GM12878 (cell line): ENCODE data around the gene P4HA2. TPM values are rescaled to one million over a fixed set of nuclear protein-coding genes. Genes with fewer than 3 reads are reported as not detected.
A peak's percentile ranks its signal among the peaks of the same experiment; 100 is the strongest.

Experiments
- ATAC-seq: fragments of 200-7000 bp; cut with Tn5 transposase; 3 replicates; pipeline ENCODE4 v1.9.1; 2020; ENCODE audit warnings: mild to moderate bottlenecking, moderate library complexity
- BruUV-seq: library from RNA; stranded (reverse); fragments of 400-500 nt; replicated peaks from 2 replicates; lab custom pipeline; 2021; lab: Mats Ljungman, UMichigan
- CTCF ChIA-PET: fragments of 300-600 bp; sonication (Branson Sonifier 250); formaldehyde crosslinking; extraction: SDS; loops from one replicate; lab custom pipeline; 2021; ENCODE audit warnings: inconsistent platforms; lab: Yijun Ruan, JAX
- POLR2A ChIA-PET: fragments of 350-600 bp; formaldehyde crosslinking; extraction: SDS; loops from one replicate; lab custom pipeline; 2021; ENCODE audit warnings: inconsistent platforms; lab: Charles Lee
- RAD21 ChIA-PET: fragments of 300-600 bp; sonication (Branson Sonifier 250); formaldehyde crosslinking; loops from one replicate; lab custom pipeline; 2023; ENCODE audit warnings: antibody characterized with exemption; ENCODE audit not compliant: unreplicated experiment; lab: Charles Lee
- SMC1A ChIA-PET: fragments of 300-600 bp; sonication (Branson Sonifier 250); formaldehyde crosslinking; loops from one replicate; lab custom pipeline; 2023; ENCODE audit not compliant: unreplicated experiment, uncharacterized antibody; lab: Charles Lee
- DNase-seq: peaks from one replicate; pipeline ENCODE4 v3.0.0-alpha.2; 2011; ENCODE audit warnings: low read depth, low spot score
- FAIRE-seq: peaks from 3 replicates; lab custom pipeline; 2011; peaks lifted over from hg19 to GRCh38; lab: Jason Lieb, UNC
- H2AFZ ChIP-seq: 2 replicates; pipeline ENCODE4 v1.6.0; 2011; ENCODE audit warnings: low read depth, low read length, control low read depth; ENCODE audit not compliant: control insufficient read depth
- H3K27ac ChIP-seq: 2 replicates; pipeline ENCODE4 v1.5.1; 2011; ENCODE audit warnings: control low read depth; ENCODE audit not compliant: control insufficient read depth, insufficient read depth
- H3K27me3 ChIP-seq, 2 experiments: replicated peaks in 1 of 2; 2 replicates each; pipeline versions ENCODE4 v1.6.0 to v1.6.1; 2011; ENCODE audit warnings: low read length in 1 of 2; ENCODE audit not compliant: control insufficient read depth in 2 of 2, insufficient read depth in 2 of 2
- H3K36me3 ChIP-seq, 2 experiments: 2 replicates each; pipeline ENCODE4 v1.5.1; 2011; ENCODE audit warnings: low read length in 1 of 2; ENCODE audit not compliant: control insufficient read depth in 2 of 2, insufficient read depth in 2 of 2
- H3K4me1 ChIP-seq: 2 replicates; pipeline ENCODE4 v1.6.1; 2011; ENCODE audit warnings: mild to moderate bottlenecking, low read length, moderate library complexity, mixed read lengths; ENCODE audit not compliant: control insufficient read depth, insufficient read depth
- H3K4me2 ChIP-seq: 2 replicates; pipeline ENCODE4 v1.6.0; 2011; ENCODE audit warnings: control low read depth; ENCODE audit not compliant: control insufficient read depth, insufficient read depth
- H3K4me3 ChIP-seq: fragments of 200-600 bp; sonication (generic); 2 replicates; pipeline ENCODE4 v1.5.1; 2016
- H3K79me2 ChIP-seq: 2 replicates; pipeline ENCODE4 v1.6.0; 2011; ENCODE audit warnings: low read length; ENCODE audit not compliant: control insufficient read depth, insufficient read depth
- H3K9ac ChIP-seq: 2 replicates; pipeline ENCODE4 v1.8.0; 2011; ENCODE audit warnings: low read length, control low read depth, mixed read lengths; ENCODE audit not compliant: control insufficient read depth, insufficient read depth
- H3K9me3 ChIP-seq: replicated peaks from 3 replicates; pipeline ENCODE4 v1.5.1; 2011; ENCODE audit warnings: mild to moderate bottlenecking, low read length; ENCODE audit not compliant: control insufficient read depth, insufficient read depth
- H4K20me1 ChIP-seq: 2 replicates; pipeline ENCODE4 v1.6.0; 2011; ENCODE audit not compliant: control insufficient read depth, insufficient read depth
- BHLHE40 ChIP-seq, 2 experiments: fragments of 450-650 bp in 1 of 2; IDR thresholded peaks; 2 replicates each; pipeline ENCODE4 v1.6.1; 2011 to 2017; ENCODE audit warnings: low read depth in 2 of 2, borderline replicate concordance in 1 of 2, improper control_type of control experiment in 1 of 2, low read length in 1 of 2, mild to moderate bottlenecking in 1 of 2
- DPF2 ChIP-seq: fragments of 450-650 bp; IDR thresholded peaks from 2 replicates; pipeline ENCODE4 v1.6.1; 2017; ENCODE audit warnings: mild to moderate bottlenecking
- EZH2 ChIP-seq: IDR thresholded peaks from 2 replicates; pipeline ENCODE4 v1.6.1; 2012; ENCODE audit warnings: low read depth, mild to moderate bottlenecking, control low read depth, inconsistent platforms, low read length, borderline replicate concordance; ENCODE audit not compliant: control insufficient read depth
- GABPA ChIP-seq: IDR thresholded peaks from 2 replicates; pipeline ENCODE4 v1.6.1; 2014; ENCODE audit warnings: antibody characterized with exemption, low read depth, mild to moderate bottlenecking, inconsistent platforms
- IKZF1 ChIP-seq: fragments of 450-650 bp; conservative IDR thresholded peaks from 2 replicates; pipeline ENCODE4 v1.6.1; 2017; ENCODE audit warnings: antibody characterized with exemption, mild to moderate bottlenecking
- JUNB ChIP-seq: IDR thresholded peaks from 2 replicates; pipeline ENCODE4 v1.6.1; 2016; ENCODE audit warnings: antibody characterized with exemption, mild to moderate bottlenecking
- MTA3 ChIP-seq: IDR thresholded peaks from 2 replicates; pipeline ENCODE4 v1.6.1; 2012; ENCODE audit warnings: low read length, inconsistent platforms, borderline replicate concordance
- NFYA ChIP-seq: IDR thresholded peaks from 2 replicates; pipeline ENCODE4 v1.6.1; 2011; ENCODE audit warnings: low read depth, mild to moderate bottlenecking, low read length, improper control_type of control experiment, borderline replicate concordance
- NR2C1 ChIP-seq: fragments of 450-650 bp; IDR thresholded peaks from 2 replicates; pipeline ENCODE4 v1.6.1; 2017; ENCODE audit warnings: antibody characterized with exemption, mild to moderate bottlenecking, moderate library complexity
- NR2F1 ChIP-seq: fragments of 450-650 bp; conservative IDR thresholded peaks from 2 replicates; pipeline ENCODE4 v1.6.1; 2017; ENCODE audit warnings: mild to moderate bottlenecking
- RAD21 ChIP-seq: IDR thresholded peaks from 2 replicates; pipeline ENCODE4 v1.6.1; 2011; ENCODE audit warnings: mild to moderate bottlenecking, low read depth, low read length, moderate library complexity; ENCODE audit not compliant: insufficient read depth
- RUNX3 ChIP-seq: IDR thresholded peaks from 2 replicates; pipeline ENCODE4 v1.6.1; 2012; ENCODE audit warnings: low read length, inconsistent platforms
- SIX5 ChIP-seq: IDR thresholded peaks from 2 replicates; pipeline ENCODE4 v1.6.1; 2011; ENCODE audit warnings: mild to moderate bottlenecking, low read depth, low read length, moderate library complexity; ENCODE audit not compliant: severe bottlenecking
- SMC3 ChIP-seq: IDR thresholded peaks from 2 replicates; pipeline ENCODE4 v1.6.1; 2011; ENCODE audit warnings: low read length, improper control_type of control experiment, borderline replicate concordance
- STAT1 ChIP-seq: fragments of 450-650 bp; conservative IDR thresholded peaks from 2 replicates; pipeline ENCODE4 v1.6.1; 2014; ENCODE audit warnings: antibody characterized with exemption, mild to moderate bottlenecking
- SUPT20H ChIP-seq: IDR thresholded peaks from 2 replicates; pipeline ENCODE4 v1.6.1; 2011; ENCODE audit warnings: low read depth, mild to moderate bottlenecking, low read length, moderate library complexity, borderline replicate concordance; ENCODE audit not compliant: control insufficient read depth
- TAF1 ChIP-seq: IDR thresholded peaks from 2 replicates; pipeline ENCODE4 v1.6.1; 2011; ENCODE audit warnings: mild to moderate bottlenecking, low read depth, low read length, borderline replicate concordance
- TCF12 ChIP-seq: IDR thresholded peaks from 2 replicates; pipeline ENCODE4 v1.6.1; 2011; ENCODE audit warnings: low read depth, mild to moderate bottlenecking, low read length
- ZNF217 ChIP-seq: fragments of 450-650 bp; IDR thresholded peaks from 2 replicates; pipeline ENCODE4 v1.6.1; 2017; ENCODE audit warnings: antibody characterized with exemption, mild to moderate bottlenecking
- ZNF274 ChIP-seq: IDR thresholded peaks from one replicate; pipeline ENCODE4 v1.8.0; 2011; ENCODE audit not compliant: insufficient read length, insufficient read depth
- ZSCAN29 ChIP-seq: fragments of 450-650 bp; IDR thresholded peaks from 2 replicates; pipeline ENCODE4 v1.6.1; 2017; ENCODE audit warnings: mild to moderate bottlenecking, moderate library complexity
- WGBS: methylation state at CpG from one replicate; pipeline ENCODE4 v1.1.6; 2016; ENCODE audit warnings: low lambda C conversion rate; ENCODE audit not compliant: insufficient replicate concordance, insufficient coverage; ENCODE audit errors: missing lambda C conversion rate; 5-methylcytosine and 5-hydroxymethylcytosine counted together
- in situ Hi-C: fragments of 300-500 bp; cut with MboI; formaldehyde crosslinking; loops from 9 replicates; pipeline ENCODE4 v1.14.3; 2018; ENCODE audit warnings: mixed read lengths
- intact Hi-C: fragments of 100-400 bp; cut with micrococcal nuclease; formaldehyde crosslinking; loops from one replicate; pipeline ENCODE4 v1.14.2; 2022; ENCODE audit not compliant: unreplicated experiment
- polyA plus RNA-seq, 11 experiments: library from polyadenylated mRNA; depleted of rRNA in 4 of 11; unstranded in 6 of 11; stranded (reverse) in 5 of 11; fragments of >200 nt; fragmentation: Nextera tagmentation in 4 of 11; fragmentation: Illumina TruSeq in 1 of 11; extraction: Ambion mirVana in 4 of 11; extraction: Trizol in 1 of 11; gene quantifications; 1 replicate in 1 of 11; 2 replicates in 10 of 11; pipeline versions ENCODE4 v1.2.1 to v1.2.3, GENCODE V29; 2011 to 2016; ENCODE audit warnings: inconsistent platforms in 2 of 11, missing spikeins in 2 of 11, low read depth in 1 of 11
- total RNA-seq, 4 experiments: library from RNA; depleted of rRNA in 3 of 4; stranded (reverse); fragments of >200 nt in 3 of 4; fragmentation: Illumina TruSeq in 1 of 4; extraction: Trizol in 1 of 4; gene quantifications; 2 replicates each; pipeline versions ENCODE4 v1.2.1 to v1.2.3, GENCODE V29; 2013 to 2021
- TF ChIP-seq, protein P1 (sequence below): fragments of 450-650 bp; IDR thresholded peaks from 2 replicates; pipeline ENCODE4 v1.6.1; 2016; ENCODE audit warnings: mild to moderate bottlenecking
- TF ChIP-seq, protein P2 (sequence below), 3 experiments: IDR thresholded peaks in 2 of 3; conservative IDR thresholded peaks in 1 of 3; 2 replicates each; pipeline ENCODE4 v1.5.1; 2011; ENCODE audit warnings: low read depth in 3 of 3, low read length in 3 of 3, mild to moderate bottlenecking in 3 of 3, control low read depth in 2 of 3, moderate library complexity in 2 of 3, inconsistent platforms in 1 of 3, mixed read lengths in 1 of 3; ENCODE audit not compliant: control insufficient read depth in 2 of 3, insufficient read depth in 1 of 3; ENCODE audit errors: extremely low read depth in 1 of 3

Gene P4HA2
- total and polyA plus RNA-seq, 10 of the 15 experiments (the other 5 are each of a cell fraction or from before 2014, with no cell fraction given) = 4.7 to 10.9 (median 7.5) TPM

DNA sequence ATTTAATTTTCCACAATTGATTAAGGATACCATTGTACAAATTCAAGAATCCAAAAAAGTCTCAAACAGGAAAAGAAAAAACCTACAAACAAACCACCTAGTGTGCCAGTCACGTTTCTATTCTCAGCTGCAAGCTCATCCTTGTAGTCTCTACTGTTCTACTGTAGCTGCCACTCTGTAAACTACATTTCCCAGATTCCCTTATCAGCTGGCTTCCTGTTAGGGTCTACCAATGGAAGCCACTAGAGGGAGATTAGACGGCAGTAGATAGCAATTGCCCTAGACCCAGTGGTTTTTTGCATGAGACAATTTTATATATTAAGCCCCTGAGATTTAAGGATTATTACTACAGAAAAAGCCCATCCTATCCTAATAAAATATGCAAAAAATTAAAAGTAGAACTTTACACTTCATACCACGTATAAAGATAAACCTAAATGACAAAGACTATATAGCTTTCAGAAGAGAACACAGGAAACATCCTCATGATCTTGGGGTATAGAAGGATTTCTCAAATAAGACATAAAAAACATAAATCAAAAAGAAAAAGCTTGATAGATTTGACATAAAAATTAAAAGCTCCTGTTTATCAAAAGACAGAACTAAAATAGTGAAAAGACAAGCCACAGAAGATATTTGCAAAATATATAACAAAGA lies 37.4 kb downstream of the P4HA2 start:
- Histone ChIP-seq H3K4me3 (no peak overlapping the region), H3K36me3 (no peaks in the 10 kb centered on the region), H2AFZ (no peak overlapping the region), H4K20me1 (no peaks in the 10 kb centered on the region), H3K9ac (no peak overlapping the region), H3K4me2 (no peak overlapping the region), H3K27ac (no peak overlapping the region), H3K9me3 (no peaks in the 10 kb centered on the region), H3K79me2 (no peaks in the 10 kb centered on the region), H3K4me1 (no peaks in the 10 kb centered on the region), H3K27me3 (no peaks in the 10 kb centered on the region)
- intact Hi-C loops = no loop called here
- peak; percentile 100 for ATAC-seq
- no TSS peak for BruUV-seq
- CTCF ChIA-PET = interaction anchor here (0.6 to 4.8 kb wide), 39 partner anchors 8 to 685 kb away, joined by 3 to 29 read pairs (median 4); partner anchors contain the start of gene P4HA2
- in situ Hi-C loops = no loop called here
- no peak for DNase-seq
- SMC1A ChIA-PET = interaction anchor here (0.7 to 3.2 kb wide), 22 partner anchors 9 to 334 kb away, joined by 3 to 22 read pairs (median 4); no protein-coding TSS in a partner anchor
- 2% methylated on average over 3 of the region's 3 CpGs for WGBS
- FAIRE-seq = peak; percentile 41
- RAD21 ChIA-PET = interaction anchor here (0.7 to 1.6 kb wide), 13 partner anchors 10 to 179 kb away, joined by 3 to 14 read pairs (median 4); partner anchors contain the start of genes CSF2, SLC22A4 and SLC22A5
- POLR2A ChIA-PET = interaction anchor here (1.3 to 2.3 kb wide), 2 partner anchors 10 to 13 kb away, joined by 3 to 13 read pairs; no protein-coding TSS in a partner anchor
- TF ChIP-seq RAD21 = peak; percentile 68
- TF ChIP-seq MTA3 = no peak
- no peak for TF ChIP-seq EZH2
- TF ChIP-seq IKZF1 = peak; percentile 21; the same call in 1 of the 2 replicates
- TF ChIP-seq TAF1 = no peak
- no peak for TF ChIP-seq SUPT20H
- peak; percentile 51; the same call in 1 of the 2 replicates for TF ChIP-seq SMC3
- TF ChIP-seq GABPA = peak; percentile 89
- no peak for TF ChIP-seq DPF2
- TF ChIP-seq, protein P1, sequence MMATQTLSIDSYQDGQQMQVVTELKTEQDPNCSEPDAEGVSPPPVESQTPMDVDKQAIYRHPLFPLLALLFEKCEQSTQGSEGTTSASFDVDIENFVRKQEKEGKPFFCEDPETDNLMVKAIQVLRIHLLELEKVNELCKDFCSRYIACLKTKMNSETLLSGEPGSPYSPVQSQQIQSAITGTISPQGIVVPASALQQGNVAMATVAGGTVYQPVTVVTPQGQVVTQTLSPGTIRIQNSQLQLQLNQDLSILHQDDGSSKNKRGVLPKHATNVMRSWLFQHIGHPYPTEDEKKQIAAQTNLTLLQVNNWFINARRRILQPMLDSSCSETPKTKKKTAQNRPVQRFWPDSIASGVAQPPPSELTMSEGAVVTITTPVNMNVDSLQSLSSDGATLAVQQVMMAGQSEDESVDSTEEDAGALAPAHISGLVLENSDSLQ = no peak
- peak; percentile 89 for TF ChIP-seq SIX5
- TF ChIP-seq STAT1 = no peak
- peak; percentile 58; the same call in 1 of the 2 replicates for TF ChIP-seq RUNX3
- TF ChIP-seq ZSCAN29 = no peak
- TF ChIP-seq BHLHE40 (IDR thresholded peaks at IDR 0.05; ENCODE audit: borderline replicate concordance in 1 of 2, low read depth in 2 of 2, low read length in 1 of 2) = peak; percentile 74 to 75
- no peak for TF ChIP-seq ZNF274
- TF ChIP-seq JUNB = no peak
- no peak for TF ChIP-seq ZNF217
- TF ChIP-seq NR2F1 = no peak
- TF ChIP-seq TCF12 = no peak
- TF ChIP-seq NFYA = no peak
- TF ChIP-seq NR2C1 = no peak
- TF ChIP-seq, protein P2, sequence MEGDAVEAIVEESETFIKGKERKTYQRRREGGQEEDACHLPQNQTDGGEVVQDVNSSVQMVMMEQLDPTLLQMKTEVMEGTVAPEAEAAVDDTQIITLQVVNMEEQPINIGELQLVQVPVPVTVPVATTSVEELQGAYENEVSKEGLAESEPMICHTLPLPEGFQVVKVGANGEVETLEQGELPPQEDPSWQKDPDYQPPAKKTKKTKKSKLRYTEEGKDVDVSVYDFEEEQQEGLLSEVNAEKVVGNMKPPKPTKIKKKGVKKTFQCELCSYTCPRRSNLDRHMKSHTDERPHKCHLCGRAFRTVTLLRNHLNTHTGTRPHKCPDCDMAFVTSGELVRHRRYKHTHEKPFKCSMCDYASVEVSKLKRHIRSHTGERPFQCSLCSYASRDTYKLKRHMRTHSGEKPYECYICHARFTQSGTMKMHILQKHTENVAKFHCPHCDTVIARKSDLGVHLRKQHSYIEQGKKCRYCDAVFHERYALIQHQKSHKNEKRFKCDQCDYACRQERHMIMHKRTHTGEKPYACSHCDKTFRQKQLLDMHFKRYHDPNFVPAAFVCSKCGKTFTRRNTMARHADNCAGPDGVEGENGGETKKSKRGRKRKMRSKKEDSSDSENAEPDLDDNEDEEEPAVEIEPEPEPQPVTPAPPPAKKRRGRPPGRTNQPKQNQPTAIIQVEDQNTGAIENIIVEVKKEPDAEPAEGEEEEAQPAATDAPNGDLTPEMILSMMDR (IDR thresholded peaks at IDR 0.05 in 2 of 3, conservative IDR thresholded peaks at IDR 0.05 in 1 of 3; ENCODE audit: control insufficient read depth in 2 of 3, extremely low read depth in 1 of 3, insufficient read depth in 1 of 3, low read depth in 3 of 3, low read length in 3 of 3) = peak; percentile 64 to 69 (median 65)
